BJ (cell line): Measurements from ENCODE around the gene C2CD2. TPM values are rescaled to one million over a fixed set of nuclear protein-coding genes. Genes with fewer than 3 reads are reported as not detected.

Experiments
- CTCF ChIA-PET: fragments of 350-600 bp; formaldehyde crosslinking; extraction: SDS; loops from one replicate; lab custom pipeline; 2021; ENCODE audit warnings: antibody characterized with exemption, inconsistent platforms; lab: Yijun Ruan, JAX
- POLR2A ChIA-PET: fragments of 300-600 bp; sonication (Branson Sonifier 250); formaldehyde crosslinking; extraction: SDS; loops from one replicate; lab custom pipeline; 2021; ENCODE audit warnings: antibody characterized with exemption; lab: Charles Lee
- DNase-seq: peaks from one replicate; pipeline ENCODE4 v3.0.0-alpha.2; 2011; ENCODE audit warnings: low read depth
- H3K27me3 ChIP-seq: 2 replicates; pipeline ENCODE4 v1.6.0; 2011; ENCODE audit warnings: low read length; ENCODE audit not compliant: control insufficient read depth, insufficient read depth
- H3K36me3 ChIP-seq: 2 replicates; pipeline ENCODE4 v1.5.1; 2011; ENCODE audit warnings: low read length; ENCODE audit not compliant: control insufficient read depth, insufficient read depth
- H3K4me3 ChIP-seq: 2 replicates; pipeline ENCODE4 v1.5.1; 2011; ENCODE audit warnings: low read depth, mild to moderate bottlenecking, control low read depth, low read length
- polyA plus RNA-seq: library from polyadenylated mRNA; depleted of rRNA; stranded (reverse); fragments of >200 nt; gene quantifications from 2 replicates; pipeline ENCODE4 v1.2.3, GENCODE V29; 2011
- TF ChIP-seq, protein P1 (sequence below): IDR thresholded peaks from 2 replicates; pipeline ENCODE4 v1.5.1; 2011; ENCODE audit warnings: low read depth, mild to moderate bottlenecking, control low read depth, inconsistent platforms, low read length, moderate library complexity; ENCODE audit not compliant: insufficient read depth

Gene C2CD2
- polyA plus RNA-seq, 1 experiment = 21.9 TPM

DNA sequence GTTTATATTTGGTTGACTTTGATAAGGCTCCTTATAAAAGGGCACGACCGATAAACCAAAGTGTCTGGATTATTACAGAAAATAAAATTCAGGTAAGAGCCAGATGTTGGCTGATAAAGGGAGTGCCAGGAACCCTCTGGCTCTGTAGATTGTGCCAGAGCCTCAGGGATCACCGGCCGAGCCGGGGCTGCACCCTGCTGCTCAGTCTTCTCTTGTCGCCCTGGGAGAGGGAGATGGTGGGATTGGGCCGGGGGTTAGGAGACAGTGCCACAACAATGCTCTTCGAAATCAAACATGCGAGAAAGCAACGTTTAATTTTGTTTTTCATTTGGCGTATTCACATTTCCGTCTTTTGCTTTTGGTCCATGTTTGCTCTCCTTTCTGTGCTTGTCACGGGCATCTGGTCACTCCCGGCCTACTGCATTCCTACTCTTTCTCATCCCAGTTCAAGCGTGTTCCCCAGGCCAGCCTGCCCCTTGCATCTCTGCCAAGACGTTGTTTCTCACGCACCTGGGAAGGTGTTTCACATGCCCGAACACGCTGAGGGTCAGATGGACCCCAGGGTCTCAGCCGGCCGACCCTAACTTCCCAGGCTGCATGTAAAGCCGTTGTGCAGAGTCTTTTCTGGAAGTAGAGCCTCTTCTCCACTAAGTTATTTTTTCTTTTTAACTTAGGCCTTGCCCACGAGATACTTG lies 18.8 kb upstream of the C2CD2 start:
- TF ChIP-seq, protein P1, sequence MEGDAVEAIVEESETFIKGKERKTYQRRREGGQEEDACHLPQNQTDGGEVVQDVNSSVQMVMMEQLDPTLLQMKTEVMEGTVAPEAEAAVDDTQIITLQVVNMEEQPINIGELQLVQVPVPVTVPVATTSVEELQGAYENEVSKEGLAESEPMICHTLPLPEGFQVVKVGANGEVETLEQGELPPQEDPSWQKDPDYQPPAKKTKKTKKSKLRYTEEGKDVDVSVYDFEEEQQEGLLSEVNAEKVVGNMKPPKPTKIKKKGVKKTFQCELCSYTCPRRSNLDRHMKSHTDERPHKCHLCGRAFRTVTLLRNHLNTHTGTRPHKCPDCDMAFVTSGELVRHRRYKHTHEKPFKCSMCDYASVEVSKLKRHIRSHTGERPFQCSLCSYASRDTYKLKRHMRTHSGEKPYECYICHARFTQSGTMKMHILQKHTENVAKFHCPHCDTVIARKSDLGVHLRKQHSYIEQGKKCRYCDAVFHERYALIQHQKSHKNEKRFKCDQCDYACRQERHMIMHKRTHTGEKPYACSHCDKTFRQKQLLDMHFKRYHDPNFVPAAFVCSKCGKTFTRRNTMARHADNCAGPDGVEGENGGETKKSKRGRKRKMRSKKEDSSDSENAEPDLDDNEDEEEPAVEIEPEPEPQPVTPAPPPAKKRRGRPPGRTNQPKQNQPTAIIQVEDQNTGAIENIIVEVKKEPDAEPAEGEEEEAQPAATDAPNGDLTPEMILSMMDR = no peak
- DNase-seq = no peak
- Histone ChIP-seq H3K27me3 (no peaks in the 10 kb centered on the region), H3K36me3 (no peaks in the 10 kb centered on the region), H3K4me3 (no peak overlapping the region)
- ChIA-PET POLR2A (no interaction called here), CTCF (interaction anchor here (0.6 to 1.7 kb wide), 2 partner anchors 15 to 135 kb away, joined by 4 to 5 read pairs; no protein-coding TSS in a partner anchor)

DNA sequence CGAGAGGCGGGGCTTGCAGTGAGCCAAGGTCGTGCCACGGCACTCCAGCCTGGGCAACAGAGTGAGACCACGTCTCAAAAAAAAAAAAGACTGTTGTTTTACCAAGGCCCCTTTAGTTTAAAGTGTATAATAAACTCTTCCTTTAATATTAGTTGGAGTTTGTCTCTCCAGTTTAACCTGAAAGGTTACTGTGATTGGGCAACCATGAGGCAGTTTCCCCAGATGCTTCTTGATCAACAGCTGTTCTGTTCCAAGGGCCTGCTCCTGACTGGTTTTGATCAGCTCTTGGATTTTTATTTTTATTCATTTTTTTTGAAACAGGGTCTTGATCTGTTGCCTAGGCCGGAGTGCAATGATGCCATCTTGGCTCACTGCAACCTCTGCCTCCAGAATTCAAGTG lies 18.1 kb upstream of the C2CD2 start:
- ChIA-PET CTCF (interaction anchor here (0.6 to 1.7 kb wide), 2 partner anchors 14 to 136 kb away, joined by 4 to 5 read pairs; no protein-coding TSS in a partner anchor), POLR2A (no interaction called here)
- H3K27me3 ChIP-seq = no peaks in the 10 kb centered on the region
- no peak overlapping the region for H3K4me3 ChIP-seq
- no peak for DNase-seq
- no peaks in the 10 kb centered on the region for H3K36me3 ChIP-seq
- TF ChIP-seq, protein P1 = no peak

DNA sequence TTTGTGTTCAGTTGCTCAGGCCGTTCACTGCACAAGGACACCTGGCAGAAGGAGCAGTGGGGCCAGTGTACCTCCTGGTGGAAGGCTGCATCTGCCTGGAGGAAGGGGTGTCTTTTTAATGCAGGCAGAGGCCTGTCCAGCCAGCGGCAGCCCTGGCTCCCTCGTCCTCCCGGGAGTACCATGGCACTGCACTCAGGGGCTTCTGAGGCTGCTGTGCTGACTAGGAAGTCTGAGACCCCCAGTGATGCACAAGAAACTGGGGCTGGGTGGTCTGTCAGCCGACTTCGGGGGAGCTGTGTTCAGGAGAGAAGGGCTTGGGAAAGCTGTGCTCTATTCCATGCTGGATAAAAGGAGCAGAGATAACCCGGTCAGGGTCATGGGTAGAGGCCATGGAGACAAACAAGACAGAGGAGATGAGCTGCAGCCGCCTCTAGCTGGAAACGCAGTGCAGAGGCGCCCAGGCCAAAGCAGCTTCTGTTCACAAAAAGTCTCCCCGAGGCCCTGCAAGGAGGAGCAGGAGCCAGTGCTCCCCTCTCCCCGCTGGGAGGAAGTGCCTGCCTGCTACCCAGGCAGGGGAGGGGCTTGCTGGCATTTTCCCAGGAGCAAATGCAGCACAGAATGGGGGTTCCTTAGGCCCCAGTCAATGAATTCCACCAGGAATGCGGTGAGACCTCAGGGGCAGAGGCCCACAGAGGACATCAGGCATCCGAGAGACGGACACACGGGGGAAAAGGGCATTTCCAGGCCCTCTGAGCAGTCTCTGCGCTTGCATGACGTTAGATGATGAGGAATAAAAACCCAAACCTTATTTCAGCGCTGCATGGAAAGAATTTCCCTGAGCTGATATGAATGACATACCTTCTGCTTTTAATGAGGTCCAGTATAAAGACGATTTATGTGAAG lies 17.2 kb upstream of the C2CD2 start:
- Histone ChIP-seq H3K27me3 (no peaks in the 10 kb centered on the region), H3K4me3 (no peak overlapping the region), H3K36me3 (no peaks in the 10 kb centered on the region)
- TF ChIP-seq, protein P1 = no peak
- no peak for DNase-seq
- ChIA-PET POLR2A (no interaction called here), CTCF (interaction anchor here (0.9 to 1.7 kb wide), 4 partner anchors 9 to 13 kb away, joined by 3 to 5 read pairs (median 4); no protein-coding TSS in a partner anchor)

DNA sequence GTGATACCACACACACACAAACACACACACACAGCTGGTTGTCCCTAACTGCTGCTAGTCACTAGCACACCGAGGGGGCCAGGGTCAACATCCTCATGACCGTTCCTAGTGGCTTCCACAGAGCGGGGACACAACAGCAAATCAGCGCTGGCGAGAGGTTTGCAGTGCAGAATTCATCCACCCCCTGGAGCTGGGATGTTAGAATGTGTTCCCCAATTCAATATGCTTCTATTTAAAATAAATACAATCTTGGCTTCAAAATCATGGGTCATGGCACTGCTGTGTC lies 16.2 kb upstream of the C2CD2 start:
- CTCF ChIA-PET = interaction anchor here (0.9 to 1.4 kb wide), 3 partner anchors 9 to 11 kb away, joined by 3 to 4 read pairs (median 3); no protein-coding TSS in a partner anchor
- DNase-seq = no peak
- H3K27me3 ChIP-seq = no peaks in the 10 kb centered on the region
- POLR2A ChIA-PET = no interaction called here
- no peak overlapping the region for H3K4me3 ChIP-seq
- H3K36me3 ChIP-seq = no peaks in the 10 kb centered on the region
- TF ChIP-seq, protein P1 = no peak

DNA sequence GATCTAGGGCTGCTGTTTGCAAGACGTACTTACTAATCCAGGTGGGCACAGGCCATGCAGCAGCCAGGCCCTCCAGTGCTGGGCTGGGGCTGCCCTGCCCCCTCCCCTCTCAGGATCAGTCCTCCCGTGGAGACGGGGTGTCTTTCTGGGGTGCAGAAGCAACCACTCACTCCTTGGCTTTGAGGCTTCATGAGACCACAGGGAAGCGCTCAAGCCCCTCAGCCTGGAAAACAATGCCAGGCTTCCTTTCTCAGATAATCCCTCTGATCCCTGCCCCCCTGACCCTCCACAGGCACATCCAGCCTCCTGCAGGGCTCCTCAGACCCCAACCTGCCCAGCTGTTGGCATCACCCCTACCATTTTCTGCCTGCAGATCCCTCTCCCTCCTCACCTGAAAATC lies 13.9 kb upstream of the C2CD2 start:
- ChIA-PET CTCF (interaction anchor here (0.5 kb wide), 1 partner anchor 59 kb away, joined by 3 read pairs; no protein-coding TSS in a partner anchor), POLR2A (no interaction called here)
- H3K27me3 ChIP-seq = peaks cover 7% of the 10 kb centered on the region
- no peaks in the 10 kb centered on the region for H3K36me3 ChIP-seq
- no peak overlapping the region for H3K4me3 ChIP-seq
- DNase-seq = no peak
- TF ChIP-seq, protein P1 = no peak
